Measurements from ENCODE around the gene MRPL46. TPM values are rescaled to one million over a fixed set of nuclear protein-coding genes. Genes with fewer than 3 reads are reported as not detected.

MRPL46 gene
- 15.1 TPM for total RNA-seq

- FAIRE-seq = no peak
- peak; percentile 63 to 84 for DNase-seq (ENCODE audit: low spot score in 2 of 2)
Observed at GRCh38 chr15:88467073-88467934, at the start of gene MRPL46, which contains the start of gene MRPS11. TSS of gene MRPL46 (minus strand) at chr15:88467388. CDS start at chr15:88467377, 11 bp downstream. TSS of gene MRPS11 (plus strand) at chr15:88467708. CDS start at chr15:88467718, 10 bp downstream.

DNA sequence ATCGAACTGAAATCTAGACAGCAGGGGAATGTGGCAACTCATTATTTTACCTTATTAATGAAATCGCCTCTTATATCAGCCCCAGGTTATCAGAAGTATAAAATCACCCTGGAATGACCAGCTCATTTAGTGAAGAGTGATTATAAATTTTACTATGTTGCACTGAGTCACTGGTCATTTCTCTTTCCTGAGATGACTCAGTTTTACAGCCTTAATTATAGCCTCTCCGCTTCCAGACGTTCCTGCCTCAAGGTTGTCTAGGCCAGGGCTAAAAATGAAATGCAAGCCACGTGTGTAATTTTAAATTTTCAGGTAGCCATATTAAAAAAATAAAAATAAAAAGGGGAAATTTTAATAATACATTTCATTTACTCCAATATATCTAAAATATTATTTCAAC, 46.0 kb upstream of the MRPL46 start:
- DNase-seq (ENCODE audit: low spot score in 2 of 2) (no peak), FAIRE-seq (no peak)

GRCh38 chr15:88512601-88513000, 45.4 kb upstream of the MRPL46 start:
- no peak for FAIRE-seq
- DNase-seq (ENCODE audit: low spot score in 2 of 2) = no peak

DNA sequence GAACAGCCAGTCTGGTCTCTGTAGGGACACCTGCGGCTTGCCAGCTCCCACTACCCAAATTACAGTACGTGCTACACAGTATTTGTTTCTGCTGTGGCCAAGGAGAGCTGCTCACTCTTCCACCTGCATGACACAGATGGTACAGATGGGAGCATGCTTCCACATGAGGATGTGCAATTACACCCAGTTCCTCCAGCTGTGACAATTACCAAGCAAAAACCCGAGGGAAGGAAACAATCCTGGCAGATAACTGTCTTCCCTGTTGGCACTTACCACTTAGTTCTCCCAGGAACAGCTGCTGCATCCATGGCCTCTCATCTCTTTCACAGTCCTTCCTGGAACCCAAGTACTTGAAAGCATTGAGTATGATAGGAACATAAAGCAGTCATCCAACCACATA, 44.9 kb upstream of the MRPL46 start:
- no peak for DNase-seq (ENCODE audit: low spot score in 2 of 2)
- no peak for FAIRE-seq

GRCh38 chr15:88511161-88511560, 44.0 kb upstream of the MRPL46 start:
- FAIRE-seq (no peak), DNase-seq (ENCODE audit: low spot score in 2 of 2) (no peak)

- FAIRE-seq (no peak), DNase-seq (ENCODE audit: low spot score in 2 of 2) (no peak)
Observed at GRCh38 chr15:88509964-88510363, 42.8 kb upstream of the MRPL46 start.

DNA sequence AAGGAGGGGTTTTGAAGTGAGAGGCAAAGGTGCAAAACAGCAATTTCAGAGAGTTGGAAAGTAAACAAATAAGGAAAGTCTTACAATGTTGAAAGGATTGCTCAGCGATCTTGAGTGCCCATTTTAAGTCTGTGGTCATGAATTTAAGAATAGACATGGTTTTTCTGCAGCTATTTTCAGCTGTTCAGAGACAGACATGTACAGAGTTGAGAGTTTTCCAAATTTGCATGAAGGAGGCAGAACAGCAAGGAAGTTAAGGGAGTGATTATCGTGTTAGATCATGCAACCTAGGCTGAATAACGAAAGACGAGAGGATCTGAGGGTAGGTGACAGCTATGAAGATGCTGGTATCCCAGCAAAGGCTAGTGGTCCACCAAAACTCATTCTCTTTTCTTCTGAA, 42.1 kb upstream of the MRPL46 start:
- FAIRE-seq = no peak
- DNase-seq (ENCODE audit: low spot score in 2 of 2) = no peak

DNA sequence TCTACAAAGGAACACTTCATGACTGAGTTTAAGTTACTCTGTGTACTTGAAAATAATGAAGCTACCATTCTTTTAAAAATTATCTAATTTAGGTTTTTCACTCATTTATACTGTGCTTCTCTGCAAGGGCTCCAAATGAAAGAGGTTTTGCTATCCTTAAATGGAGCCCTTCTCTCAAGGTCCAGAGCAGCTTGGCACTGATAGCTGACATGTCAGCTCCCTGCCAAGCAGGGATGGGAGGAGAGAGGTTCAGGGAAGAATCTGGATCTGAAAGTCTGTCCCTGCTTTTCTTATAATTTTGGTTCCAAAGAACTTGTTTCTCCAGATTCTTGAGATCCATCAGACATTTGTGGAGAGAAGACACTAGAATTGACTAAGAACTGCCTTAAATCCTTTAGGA, 39.4 kb upstream of the MRPL46 start:
- no peak for DNase-seq (ENCODE audit: low spot score in 2 of 2)
- no peak for FAIRE-seq

DNA sequence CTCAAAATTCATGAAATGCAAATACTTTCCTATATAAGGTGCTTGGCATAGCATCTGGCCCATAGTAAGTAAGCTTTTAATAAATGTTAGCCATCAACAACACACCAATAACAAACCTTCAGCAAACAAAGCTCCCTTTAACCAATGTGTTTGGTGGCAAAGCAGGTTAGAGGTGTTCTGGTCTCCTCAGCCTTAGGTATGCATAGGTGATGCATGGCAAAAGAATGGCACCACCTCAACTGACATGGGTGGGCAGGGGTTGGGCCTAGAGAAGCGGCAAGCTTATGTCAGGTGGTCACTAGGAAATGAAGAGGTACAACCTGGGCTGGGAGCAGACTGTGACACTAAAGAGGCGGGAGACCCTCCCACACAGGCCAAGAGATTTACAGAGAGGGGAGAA, 38.5 kb upstream of the MRPL46 start:
- DNase-seq (ENCODE audit: low spot score in 2 of 2) (no peak), FAIRE-seq (no peak)

GRCh38 chr15:88504445-88504844, 37.3 kb upstream of the MRPL46 start:
- DNase-seq (ENCODE audit: low spot score in 2 of 2) = no peak
- no peak for FAIRE-seq

GRCh38 chr15:88498996-88499395, 31.8 kb upstream of the MRPL46 start:
- FAIRE-seq (no peak), DNase-seq (ENCODE audit: low spot score in 2 of 2) (no peak)

DNA sequence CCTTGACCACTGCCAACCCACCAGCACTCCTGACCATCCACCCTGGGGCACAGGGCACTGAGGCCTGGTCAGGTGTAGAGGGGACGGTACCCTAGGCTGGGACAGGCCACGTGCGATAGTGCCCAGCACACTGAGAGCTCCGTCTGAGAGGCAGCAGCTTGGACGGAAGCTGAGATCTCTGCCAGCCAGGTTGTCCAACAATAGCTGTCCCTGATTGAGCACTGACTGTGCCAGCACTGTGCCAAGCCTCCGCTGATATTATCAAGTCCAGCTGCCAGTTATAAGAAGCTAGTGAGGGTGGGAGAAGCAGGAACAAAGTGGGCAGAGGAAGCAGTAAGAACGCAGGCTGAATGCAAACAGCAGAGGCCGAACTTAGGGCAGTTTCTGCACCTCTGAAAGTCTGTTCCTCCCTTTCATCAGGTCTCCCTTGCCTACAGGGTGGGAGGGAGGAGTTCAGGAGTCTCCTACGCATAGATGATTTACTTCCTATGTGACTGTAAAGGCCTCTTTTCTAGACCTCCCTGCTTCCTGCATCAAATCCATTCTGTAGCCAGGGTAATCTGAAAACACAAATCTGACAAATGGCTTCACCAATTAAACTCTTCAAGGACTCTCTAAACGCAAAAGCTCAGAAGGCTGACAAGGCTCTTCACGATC, 30.0 kb upstream of the MRPL46 start:
- DNase-seq (ENCODE audit: low spot score in 2 of 2) (no peak), FAIRE-seq (no peak)

- DNase-seq (ENCODE audit: low spot score in 2 of 2) = no peak
- no peak for FAIRE-seq
Observed at GRCh38 chr15:88493844-88494243, 26.7 kb upstream of the MRPL46 start.

DNA sequence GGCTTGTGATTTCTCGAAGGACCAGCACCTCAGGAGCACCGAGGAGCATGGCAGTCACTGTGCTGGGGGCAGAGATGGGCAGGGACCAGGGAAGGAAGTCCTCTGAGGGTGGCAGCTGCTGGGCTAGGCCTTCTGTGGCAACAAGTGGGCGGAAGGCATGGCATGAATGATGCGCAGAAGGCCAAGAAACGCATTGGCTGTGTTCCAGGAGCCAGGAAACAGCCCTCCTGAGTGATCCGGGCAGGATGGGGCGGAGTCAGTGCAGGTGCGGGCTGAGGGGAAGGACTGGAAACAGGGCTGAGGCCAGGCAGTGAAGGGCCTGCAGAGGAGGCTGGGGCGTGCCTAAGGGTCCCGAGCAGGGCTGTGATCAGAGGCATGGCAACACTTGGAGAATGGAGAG, 24.0 kb upstream of the MRPL46 start:
- no peak for FAIRE-seq
- DNase-seq (ENCODE audit: low spot score in 2 of 2) = no peak

GRCh38 chr15:88490036-88490435, 22.8 kb upstream of the MRPL46 start:
- FAIRE-seq (no peak), DNase-seq (ENCODE audit: low spot score in 2 of 2) (no peak)

- no peak for FAIRE-seq
- no peak for DNase-seq (ENCODE audit: low spot score in 2 of 2)
Observed at GRCh38 chr15:88489321-88489720, 22.1 kb upstream of the MRPL46 start.

- FAIRE-seq (no peak), DNase-seq (ENCODE audit: low spot score in 2 of 2) (no peak)
Observed at GRCh38 chr15:88487796-88488523, 20.8 kb upstream of the MRPL46 start.

- FAIRE-seq = no peak
Observed at GRCh38 chr15:88487178-88487795, 20.1 kb upstream of the MRPL46 start.

GRCh38 chr15:88484682-88485331, 17.6 kb upstream of the MRPL46 start:
- FAIRE-seq (no peak), DNase-seq (ENCODE audit: low spot score in 2 of 2) (no peak)

More at GRCh38 chr15:88487178-88487795, 20.1 kb upstream of the MRPL46 start:
- no peak for DNase-seq (ENCODE audit: low spot score in 2 of 2)

GRCh38 chr15:88482263-88482662, 15.1 kb upstream of the MRPL46 start:
- DNase-seq (ENCODE audit: low spot score in 2 of 2) (no peak), FAIRE-seq (no peak)
